ENCODE measurements around the gene KRTAP12-3.
"Not testable (repeated sequence)": the region's sequence is repeated elsewhere in the genome, so short reads cannot be mapped to it uniquely, and the experiment has no call there.

DNA sequence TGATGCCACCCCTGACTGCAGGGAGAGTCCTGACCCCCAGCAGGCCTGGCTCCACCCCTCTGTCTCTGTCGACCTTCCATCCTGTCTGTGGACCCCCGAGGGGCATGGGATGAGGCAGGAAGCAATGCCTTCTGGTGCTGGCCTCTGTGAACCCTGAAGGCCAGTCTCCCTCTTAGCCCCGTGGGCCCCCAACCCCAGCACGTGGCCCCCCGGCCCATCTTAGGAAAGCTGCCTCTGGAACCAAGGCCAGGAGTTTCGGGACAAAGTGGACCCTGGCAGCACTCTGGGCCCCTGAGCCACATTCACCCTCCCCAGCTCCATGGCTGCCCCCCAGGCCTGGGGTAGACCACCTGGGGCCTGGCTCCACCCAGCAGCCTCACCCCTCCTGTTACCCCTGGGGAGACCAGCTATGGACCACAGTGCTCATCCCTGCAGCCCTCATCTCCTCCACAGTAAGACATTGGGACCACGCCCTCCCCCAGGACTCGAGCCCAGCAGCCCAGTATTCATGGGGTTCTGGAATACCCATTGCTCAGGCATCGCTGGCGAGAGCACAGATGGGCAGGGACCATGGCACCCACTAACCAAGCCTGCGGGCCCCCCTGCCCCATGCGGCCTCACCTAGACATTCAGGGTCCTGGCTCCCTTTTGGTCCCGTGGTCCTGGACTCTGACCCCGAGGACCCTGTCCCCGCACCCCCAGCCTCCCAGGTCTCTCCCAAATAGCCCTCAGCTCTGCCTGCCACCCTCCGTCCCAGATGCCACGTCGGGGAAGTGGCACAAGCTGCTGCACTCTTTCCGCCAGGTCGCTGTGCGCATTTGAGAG lies 19.0 kb upstream of the KRTAP12-3 start:
- TF ChIP-seq, protein P1, sequence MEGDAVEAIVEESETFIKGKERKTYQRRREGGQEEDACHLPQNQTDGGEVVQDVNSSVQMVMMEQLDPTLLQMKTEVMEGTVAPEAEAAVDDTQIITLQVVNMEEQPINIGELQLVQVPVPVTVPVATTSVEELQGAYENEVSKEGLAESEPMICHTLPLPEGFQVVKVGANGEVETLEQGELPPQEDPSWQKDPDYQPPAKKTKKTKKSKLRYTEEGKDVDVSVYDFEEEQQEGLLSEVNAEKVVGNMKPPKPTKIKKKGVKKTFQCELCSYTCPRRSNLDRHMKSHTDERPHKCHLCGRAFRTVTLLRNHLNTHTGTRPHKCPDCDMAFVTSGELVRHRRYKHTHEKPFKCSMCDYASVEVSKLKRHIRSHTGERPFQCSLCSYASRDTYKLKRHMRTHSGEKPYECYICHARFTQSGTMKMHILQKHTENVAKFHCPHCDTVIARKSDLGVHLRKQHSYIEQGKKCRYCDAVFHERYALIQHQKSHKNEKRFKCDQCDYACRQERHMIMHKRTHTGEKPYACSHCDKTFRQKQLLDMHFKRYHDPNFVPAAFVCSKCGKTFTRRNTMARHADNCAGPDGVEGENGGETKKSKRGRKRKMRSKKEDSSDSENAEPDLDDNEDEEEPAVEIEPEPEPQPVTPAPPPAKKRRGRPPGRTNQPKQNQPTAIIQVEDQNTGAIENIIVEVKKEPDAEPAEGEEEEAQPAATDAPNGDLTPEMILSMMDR (IDR thresholded peaks at IDR 0.05), result not testable (repeated sequence)
- TF ChIP-seq POLR2A, EP300 (IDR thresholded peaks at IDR 0.05): not testable (repeated sequence)
